ENCODE data around the gene MTG2.

- TF ChIP-seq CTCF (IDR thresholded peaks at IDR 0.05) (no peak), POLR2AphosphoS5 (IDR thresholded peaks at IDR 0.05) (no peak), POLR2A (IDR thresholded peaks at IDR 0.05) (no peak)
These were observed 57.3 kb downstream of the MTG2 start for GRCh38 chr20:62240020-62240685.
